H9 (cell line): ENCODE results near the gene TMTC1. TPM values are rescaled to one million over a fixed set of nuclear protein-coding genes. Genes with fewer than 3 reads are reported as not detected.
A peak's percentile ranks its signal among the peaks of the same experiment; 100 is the strongest.

Source experiments
- DNase-seq: peaks from one replicate; pipeline ENCODE4 v3.0.0-alpha.2; 2017
- H2AFZ ChIP-seq: one replicate; pipeline ENCODE4 v1.6.1; 2013; ENCODE audit warnings: mild to moderate bottlenecking, low read length, control low read depth, moderate library complexity
- H2AK5ac ChIP-seq: 2 replicates; pipeline ENCODE4 v1.6.1; 2013; ENCODE audit warnings: low read length, control low read depth, mixed read lengths; ENCODE audit not compliant: insufficient read length
- H2BK120ac ChIP-seq: one replicate; pipeline ENCODE4 v1.6.1; 2013; ENCODE audit warnings: low read depth, mild to moderate bottlenecking, low read length, control low read depth, inconsistent platforms; ENCODE audit not compliant: poor library complexity, severe bottlenecking
- H2BK12ac ChIP-seq: 2 replicates; pipeline ENCODE4 v1.6.1; 2013; ENCODE audit warnings: low read length, control low read depth, mixed read lengths, low read depth; ENCODE audit not compliant: insufficient read length
- H2BK15ac ChIP-seq: 2 replicates; pipeline ENCODE4 v1.6.1; 2013; ENCODE audit warnings: low read depth, low read length, control low read depth
- H2BK20ac ChIP-seq: one replicate; pipeline ENCODE4 v1.6.1; 2013; ENCODE audit warnings: low read depth, mild to moderate bottlenecking, low read length, control low read depth, inconsistent platforms; ENCODE audit not compliant: poor library complexity, severe bottlenecking
- H2BK5ac ChIP-seq: 2 replicates; pipeline ENCODE4 v1.6.1; 2013; ENCODE audit warnings: low read length, control low read depth, mixed read lengths; ENCODE audit not compliant: insufficient read length
- H3K14ac ChIP-seq: 2 replicates; pipeline ENCODE4 v1.6.1; 2013; ENCODE audit warnings: low read length, control low read depth; ENCODE audit not compliant: insufficient read depth
- H3K18ac ChIP-seq: 2 replicates; pipeline ENCODE4 v1.6.1; 2013; ENCODE audit warnings: low read depth, mild to moderate bottlenecking, mixed read lengths, low read length, control low read depth; ENCODE audit not compliant: insufficient read length
- H3K23ac ChIP-seq: 2 replicates; pipeline ENCODE4 v1.6.1; 2013; ENCODE audit warnings: low read length, control low read depth, mixed read lengths, low read depth; ENCODE audit not compliant: insufficient read length
- H3K23me2 ChIP-seq: 2 replicates; pipeline ENCODE4 v1.6.1; 2013; ENCODE audit warnings: low read depth, mild to moderate bottlenecking, mixed read lengths, low read length, control low read depth; ENCODE audit not compliant: insufficient read length, poor library complexity, severe bottlenecking
- H3K27ac ChIP-seq: 2 replicates; pipeline ENCODE4 v1.5.1; 2013; ENCODE audit warnings: low read length, control low read depth, mixed read lengths, low read depth; ENCODE audit not compliant: insufficient read length
- H3K27me3 ChIP-seq: 2 replicates; pipeline ENCODE4 v1.6.1; 2013; ENCODE audit warnings: low read length, control low read depth, inconsistent platforms; ENCODE audit not compliant: insufficient read depth
- H3K4ac ChIP-seq: 2 replicates; pipeline ENCODE4 v1.6.1; 2013; ENCODE audit warnings: low read depth, mild to moderate bottlenecking, control low read depth, inconsistent platforms, low read length, moderate library complexity
- H3K4me1 ChIP-seq: 2 replicates; pipeline ENCODE4 v1.6.1; 2013; ENCODE audit warnings: low read length, control low read depth, inconsistent platforms; ENCODE audit not compliant: insufficient read depth
- H3K4me2 ChIP-seq: 2 replicates; pipeline ENCODE4 v1.6.1; 2013; ENCODE audit warnings: low read length, control low read depth, mixed read lengths; ENCODE audit not compliant: insufficient read length, insufficient read depth
- H3K56ac ChIP-seq: 2 replicates; pipeline ENCODE4 v1.6.1; 2013; ENCODE audit warnings: low read depth, mild to moderate bottlenecking, mixed read lengths, low read length, control low read depth; ENCODE audit not compliant: insufficient read length
- H3K79me1 ChIP-seq: 2 replicates; pipeline ENCODE4 v1.6.1; 2013; ENCODE audit warnings: low read depth, mild to moderate bottlenecking, moderate library complexity, low read length, control low read depth, inconsistent platforms; ENCODE audit not compliant: insufficient read depth, poor library complexity, severe bottlenecking
- H3K79me2 ChIP-seq: 2 replicates; pipeline ENCODE4 v1.6.1; 2013; ENCODE audit warnings: low read length, control low read depth, inconsistent platforms; ENCODE audit not compliant: insufficient read depth
- H3K9ac ChIP-seq: 2 replicates; pipeline ENCODE4 v1.6.1; 2013; ENCODE audit warnings: low read length, control low read depth, mixed read lengths; ENCODE audit not compliant: insufficient read length; ENCODE audit errors: extremely low read depth
- H3K9me3 ChIP-seq: one replicate; pipeline ENCODE4 v1.6.1; 2013; ENCODE audit warnings: low read depth, low read length, inconsistent platforms; ENCODE audit not compliant: control insufficient read depth
- H3T11ph ChIP-seq: one replicate; pipeline ENCODE4 v1.6.1; 2013; ENCODE audit warnings: mild to moderate bottlenecking, low read length, control low read depth, inconsistent platforms
- H4K20me1 ChIP-seq: one replicate; pipeline ENCODE4 v1.6.1; 2013; ENCODE audit not compliant: control insufficient read depth, insufficient read length, insufficient read depth
- H4K5ac ChIP-seq: 2 replicates; pipeline ENCODE4 v1.6.1; 2013; ENCODE audit warnings: low read depth, mild to moderate bottlenecking, mixed read lengths, low read length, control low read depth; ENCODE audit not compliant: insufficient read length
- H4K8ac ChIP-seq: replicated peaks from 2 replicates; pipeline ENCODE4 v1.6.1; 2013; ENCODE audit warnings: low read length, control low read depth, mixed read lengths, low read depth; ENCODE audit not compliant: insufficient read length
- H4K91ac ChIP-seq: 2 replicates; pipeline ENCODE4 v1.6.1; 2013; ENCODE audit warnings: low read depth, mild to moderate bottlenecking, moderate library complexity, mixed read lengths, low read length, control low read depth; ENCODE audit not compliant: insufficient read length
- H3K27ac Mint-ChIP-seq, 3 experiments: 2 replicates in 2 of 3; 3 replicates in 1 of 3; pipeline ENCODE4 v1.8.0; 2020 to 2021; ENCODE audit warnings: mixed read lengths in 3 of 3, mild to moderate bottlenecking in 1 of 3, moderate library complexity in 1 of 3
- H3K27me3 Mint-ChIP-seq: 2 replicates; pipeline ENCODE4 v1.8.0; 2021; ENCODE audit warnings: low read depth, mild to moderate bottlenecking, moderate library complexity, mixed read lengths
- H3K36me3 Mint-ChIP-seq, 3 experiments: 2 replicates in 2 of 3; 3 replicates in 1 of 3; pipeline ENCODE4 v1.8.0; 2020 to 2021; ENCODE audit warnings: low read depth in 3 of 3, mixed read lengths in 3 of 3; ENCODE audit not compliant: insufficient read depth in 1 of 3
- H3K4me1 Mint-ChIP-seq, 2 experiments: 2 replicates each; pipeline ENCODE4 v1.8.0; 2020; ENCODE audit warnings: mixed read lengths in 2 of 2
- H3K4me3 Mint-ChIP-seq, 2 experiments: 2 replicates in 1 of 2; 3 replicates in 1 of 2; pipeline ENCODE4 v1.8.0; 2020 to 2021; ENCODE audit warnings: mild to moderate bottlenecking in 2 of 2, mixed read lengths in 2 of 2, moderate library complexity in 1 of 2
- H3K9me3 Mint-ChIP-seq, 2 experiments: 2 replicates in 1 of 2; 3 replicates in 1 of 2; pipeline ENCODE4 v1.8.0; 2020; ENCODE audit warnings: mild to moderate bottlenecking in 2 of 2, mixed read lengths in 2 of 2, moderate library complexity in 1 of 2
- CTCF ChIP-seq: fragments of 200-600 bp; sonication (generic); conservative IDR thresholded peaks from 3 replicates; pipeline ENCODE4 v1.8.0; 2021; ENCODE audit warnings: antibody characterized with exemption, mild to moderate bottlenecking
- total RNA-seq: library from RNA; stranded (reverse); gene quantifications from 2 replicates; pipeline ENCODE4 v1.2.1, GENCODE V29; 2021

TMTC1 gene
- total RNA-seq, 1 experiment from 2014 or later: 16.1 TPM

DNA sequence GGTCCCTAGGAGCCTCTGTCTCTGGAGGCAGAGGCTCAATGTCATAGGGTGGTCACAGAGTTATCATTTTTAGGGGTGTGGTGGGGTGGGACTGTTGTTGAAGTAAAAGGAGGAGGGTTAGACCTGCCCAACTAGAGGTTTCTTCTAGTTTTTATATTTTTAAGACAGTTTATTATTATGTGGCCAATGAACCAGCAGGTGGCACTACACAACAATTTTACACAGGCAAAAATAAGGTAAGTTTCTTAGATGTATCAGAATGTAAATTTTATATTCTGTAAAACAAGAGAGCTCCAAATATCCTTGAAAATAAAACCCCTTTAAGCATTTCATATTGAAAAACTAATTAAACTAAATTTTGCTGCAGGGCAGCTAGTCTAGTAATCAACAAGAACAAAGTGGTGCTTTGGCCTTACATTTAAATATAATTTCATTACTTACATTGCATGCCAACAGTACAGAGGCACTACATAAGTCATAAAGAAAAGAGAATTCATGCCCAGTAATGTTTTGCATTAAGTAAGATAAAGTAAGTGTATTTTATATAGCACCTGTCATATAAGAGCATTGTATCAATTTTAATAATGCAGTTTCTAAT, 264.1 kb downstream of the TMTC1 start:
- no peaks in the 10 kb centered on the region for H3K4me1 Mint-ChIP-seq

More for the DNA sequence above, 264.1 kb downstream of the TMTC1 start:
- no peaks in the 10 kb centered on the region for H3K4me1 ChIP-seq
- Mint-ChIP-seq H3K36me3 (peaks cover 0 to 5% (median 5%) of the 10 kb centered on the region in 3 experiments; a peak in 4 of 7 replicates), H3K4me3 (no peak overlapping the region), H3K27me3 (no peaks in the 10 kb centered on the region), H3K27ac (no peak overlapping the region), H3K9me3 (no peaks in the 10 kb centered on the region)
- H3K23ac ChIP-seq: no peak overlapping the region
- no peak overlapping the region for H4K8ac ChIP-seq
- H3K27ac ChIP-seq: no peak overlapping the region
- no peak overlapping the region for H2BK120ac ChIP-seq
- no peaks in the 10 kb centered on the region for H3K9me3 ChIP-seq
- no peak for DNase-seq
- H2BK5ac ChIP-seq: no peak overlapping the region
- no peak overlapping the region for H2BK20ac ChIP-seq
- no peak overlapping the region for H3K4me2 ChIP-seq
- no peak overlapping the region for H2BK12ac ChIP-seq
- H3K4ac ChIP-seq: no peak overlapping the region
- no peak overlapping the region for H3T11ph ChIP-seq
- H3K14ac ChIP-seq: no peak overlapping the region
- no peaks in the 10 kb centered on the region for H3K23me2 ChIP-seq
- no peak overlapping the region for H3K9ac ChIP-seq
- H4K5ac ChIP-seq: no peak overlapping the region
- H4K20me1 ChIP-seq: no peaks in the 10 kb centered on the region
- no peaks in the 10 kb centered on the region for H3K27me3 ChIP-seq
- H3K79me2 ChIP-seq: no peaks in the 10 kb centered on the region
- no peak overlapping the region for H4K91ac ChIP-seq
- H2AK5ac ChIP-seq: no peak overlapping the region
- no peak overlapping the region for H2BK15ac ChIP-seq
- no peak overlapping the region for H3K18ac ChIP-seq
- H3K56ac ChIP-seq: no peak overlapping the region
- no peak overlapping the region for H2AFZ ChIP-seq
- H3K79me1 ChIP-seq: no peaks in the 10 kb centered on the region
- TF ChIP-seq CTCF: peak; percentile 81
